ENCODE measurements around the gene RELN.

- TF ChIP-seq CTCF (IDR thresholded peaks at IDR 0.05), result no peak
- TF ChIP-seq POLR2A (IDR thresholded peaks at IDR 0.05), result no peak
Observed at GRCh38 chr7:103922407-103922806, 67.1 kb downstream of the RELN start.
